GM23338 (cell line): ENCODE results near the gene CD7. TPM values are rescaled to one million over a fixed set of nuclear protein-coding genes. Genes with fewer than 3 reads are reported as not detected.
A peak's percentile ranks its signal among the peaks of the same experiment; 100 is the strongest.

Source experiments
- ATAC-seq: fragments of 200-7000 bp; cut with Tn5 transposase; 3 replicates; pipeline ENCODE4 v1.9.1; 2020
- DNase-seq: peaks from one replicate; pipeline ENCODE4 v3.0.0-alpha.2; 2015; ENCODE audit warnings: low spot score
- H2AFZ ChIP-seq: fragments of 200-600 bp; sonication (generic); 2 replicates; pipeline ENCODE4 v1.8.0; 2016; ENCODE audit warnings: antibody characterized with exemption, mild to moderate bottlenecking, moderate library complexity
- H3F3A ChIP-seq: fragments of 200-600 bp; sonication (generic); replicated peaks from 2 replicates; pipeline ENCODE4 v1.8.0; 2017; ENCODE audit warnings: antibody characterized with exemption, mixed run types, low read depth
- H3K27ac ChIP-seq: fragments of 200-600 bp; sonication (generic); 2 replicates; pipeline ENCODE4 v1.6.1; 2016; ENCODE audit warnings: low read depth
- H3K27me3 ChIP-seq: fragments of 200-600 bp; sonication (generic); 2 replicates; pipeline ENCODE4 v1.8.0; 2016; ENCODE audit warnings: mild to moderate bottlenecking, mixed run types, moderate library complexity; ENCODE audit not compliant: insufficient read depth
- H3K36me3 ChIP-seq: fragments of 200-600 bp; sonication (generic); 2 replicates; pipeline ENCODE4 v1.8.0; 2016; ENCODE audit warnings: mild to moderate bottlenecking; ENCODE audit not compliant: insufficient read depth
- H3K4me1 ChIP-seq: fragments of 200-600 bp; sonication (generic); 2 replicates; pipeline ENCODE4 v1.8.0; 2016; ENCODE audit warnings: mild to moderate bottlenecking, moderate library complexity; ENCODE audit not compliant: insufficient read depth
- H3K4me2 ChIP-seq: fragments of 200-600 bp; sonication (generic); 2 replicates; pipeline ENCODE4 v1.7.1; 2017; ENCODE audit warnings: mixed run types
- H3K4me3 ChIP-seq: fragments of 200-600 bp; sonication (generic); 2 replicates; pipeline ENCODE4 v1.6.1; 2016; ENCODE audit warnings: mixed run types
- H3K79me2 ChIP-seq: fragments of 200-600 bp; sonication (generic); replicated peaks from 2 replicates; pipeline ENCODE4 v1.8.0; 2017; ENCODE audit warnings: mild to moderate bottlenecking; ENCODE audit not compliant: insufficient read depth
- H3K9me2 ChIP-seq: fragments of 200-600 bp; sonication (generic); 2 replicates; pipeline ENCODE4 v1.8.0; 2017; ENCODE audit not compliant: insufficient read depth
- H4K20me1 ChIP-seq: fragments of 200-600 bp; sonication (generic); replicated peaks from 2 replicates; pipeline ENCODE4 v1.8.0; 2017; ENCODE audit warnings: mild to moderate bottlenecking; ENCODE audit not compliant: insufficient read depth
- H3K27ac Mint-ChIP-seq: 2 replicates; pipeline ENCODE4 v1.8.0; 2020; ENCODE audit warnings: inconsistent platforms, mild to moderate bottlenecking, moderate library complexity, mixed read lengths
- H3K27me3 Mint-ChIP-seq: 3 replicates; pipeline ENCODE4 v1.8.0; 2022; ENCODE audit warnings: low read depth, mild to moderate bottlenecking, moderate library complexity, mixed read lengths, inconsistent platforms; ENCODE audit not compliant: insufficient read depth, poor library complexity
- H3K36me3 Mint-ChIP-seq: 3 replicates; pipeline ENCODE4 v1.8.0; 2021; ENCODE audit warnings: low read depth, mild to moderate bottlenecking, inconsistent platforms, moderate library complexity, mixed read lengths
- H3K4me1 Mint-ChIP-seq: 3 replicates; pipeline ENCODE4 v1.8.0; 2020; ENCODE audit warnings: mild to moderate bottlenecking, inconsistent platforms, mixed read lengths
- H3K4me3 Mint-ChIP-seq: 3 replicates; pipeline ENCODE4 v1.8.0; 2021; ENCODE audit warnings: moderate library complexity, mild to moderate bottlenecking, inconsistent platforms, mixed read lengths
- H3K9me3 Mint-ChIP-seq: 3 replicates; pipeline ENCODE4 v1.8.0; 2020; ENCODE audit warnings: moderate library complexity, mild to moderate bottlenecking, inconsistent platforms, mixed read lengths
- CREB1 ChIP-seq: fragments of 250-450 bp; sonication (Bioruptor Pico); IDR thresholded peaks from 2 replicates; pipeline ENCODE4 v1.5.0; 2020; ENCODE audit warnings: low read depth, mild to moderate bottlenecking, moderate library complexity
- ETS1 ChIP-seq: IDR thresholded peaks from 2 replicates; pipeline ENCODE4 v1.6.1; 2016; ENCODE audit warnings: antibody characterized with exemption
- EZH2 ChIP-seq: fragments of 200-600 bp; sonication (generic); IDR thresholded peaks from one replicate; pipeline ENCODE4 v1.8.0; 2017; ENCODE audit warnings: antibody characterized with exemption, mild to moderate bottlenecking, low read depth; ENCODE audit not compliant: unreplicated experiment
- EZH2phosphoT487 ChIP-seq: fragments of 200-600 bp; sonication (generic); IDR thresholded peaks from one replicate; pipeline ENCODE4 v1.8.1; 2018; ENCODE audit warnings: antibody characterized with exemption; ENCODE audit not compliant: unreplicated experiment
- JUNB ChIP-seq: IDR thresholded peaks from one replicate; pipeline ENCODE4 v1.6.1; 2016; ENCODE audit warnings: antibody characterized with exemption; ENCODE audit not compliant: unreplicated experiment
- NANOG ChIP-seq: IDR thresholded peaks from 2 replicates; pipeline ENCODE4 v1.6.1; 2016; ENCODE audit warnings: antibody characterized with exemption, borderline replicate concordance
- POLR2AphosphoS5 ChIP-seq: IDR thresholded peaks from 2 replicates; pipeline ENCODE4 v1.6.1; 2016; ENCODE audit warnings: antibody characterized with exemption, low read depth
- REST ChIP-seq: IDR thresholded peaks from one replicate; pipeline ENCODE4 v1.6.1; 2018; ENCODE audit warnings: antibody characterized with exemption; ENCODE audit not compliant: unreplicated experiment
- ZNF114 ChIP-seq: fragments of 250-450 bp; sonication (Bioruptor Pico); IDR thresholded peaks from 2 replicates; pipeline ENCODE4 v1.5.0; 2020; ENCODE audit warnings: mild to moderate bottlenecking, moderate library complexity
- ZNF331 ChIP-seq: fragments of 250-450 bp; sonication (Bioruptor Pico); IDR thresholded peaks from 2 replicates; pipeline ENCODE4 v1.5.0; 2020; ENCODE audit warnings: low read depth, mild to moderate bottlenecking, moderate library complexity
- polyA plus RNA-seq: library from polyadenylated mRNA; unstranded; fragments of >200 nt; fragmentation: Nextera tagmentation; extraction: Ambion mirVana; gene quantifications from 2 replicates; pipeline ENCODE4 v1.2.1, GENCODE V29; 2016
- total RNA-seq: library from RNA; depleted of rRNA; stranded (reverse); fragments of >200 nt; shearing (Covaris generic); gene quantifications from 2 replicates; pipeline ENCODE4 v1.2.3, GENCODE V29; 2014
- TF ChIP-seq, protein P1 (sequence below): fragments of 250-450 bp; sonication (Bioruptor Pico); IDR thresholded peaks from 2 replicates; pipeline ENCODE4 v1.5.0; 2020; ENCODE audit warnings: mild to moderate bottlenecking, moderate library complexity

Gene CD7
- total and polyA plus RNA-seq, 2 experiments from 2014 or later: 0.42 to 0.44 TPM

- Mint-ChIP-seq H3K27ac (peak overlapping the region; percentile 91), H3K9me3 (no peaks in the 10 kb centered on the region; the same call in 2 of the 3 replicates), H3K4me3 (peak overlapping the region; percentile 95), H3K27me3 (peaks cover 14% of the 10 kb centered on the region), H3K4me1 (peaks cover 46% of the 10 kb centered on the region), H3K36me3 (peaks cover 42% of the 10 kb centered on the region)
- no peak overlapping the region for H2AFZ ChIP-seq
- peak overlapping the region; percentile 96 for H3K4me3 ChIP-seq
- H3K27ac ChIP-seq: peak overlapping the region; percentile 95
- TF ChIP-seq, protein P1, sequence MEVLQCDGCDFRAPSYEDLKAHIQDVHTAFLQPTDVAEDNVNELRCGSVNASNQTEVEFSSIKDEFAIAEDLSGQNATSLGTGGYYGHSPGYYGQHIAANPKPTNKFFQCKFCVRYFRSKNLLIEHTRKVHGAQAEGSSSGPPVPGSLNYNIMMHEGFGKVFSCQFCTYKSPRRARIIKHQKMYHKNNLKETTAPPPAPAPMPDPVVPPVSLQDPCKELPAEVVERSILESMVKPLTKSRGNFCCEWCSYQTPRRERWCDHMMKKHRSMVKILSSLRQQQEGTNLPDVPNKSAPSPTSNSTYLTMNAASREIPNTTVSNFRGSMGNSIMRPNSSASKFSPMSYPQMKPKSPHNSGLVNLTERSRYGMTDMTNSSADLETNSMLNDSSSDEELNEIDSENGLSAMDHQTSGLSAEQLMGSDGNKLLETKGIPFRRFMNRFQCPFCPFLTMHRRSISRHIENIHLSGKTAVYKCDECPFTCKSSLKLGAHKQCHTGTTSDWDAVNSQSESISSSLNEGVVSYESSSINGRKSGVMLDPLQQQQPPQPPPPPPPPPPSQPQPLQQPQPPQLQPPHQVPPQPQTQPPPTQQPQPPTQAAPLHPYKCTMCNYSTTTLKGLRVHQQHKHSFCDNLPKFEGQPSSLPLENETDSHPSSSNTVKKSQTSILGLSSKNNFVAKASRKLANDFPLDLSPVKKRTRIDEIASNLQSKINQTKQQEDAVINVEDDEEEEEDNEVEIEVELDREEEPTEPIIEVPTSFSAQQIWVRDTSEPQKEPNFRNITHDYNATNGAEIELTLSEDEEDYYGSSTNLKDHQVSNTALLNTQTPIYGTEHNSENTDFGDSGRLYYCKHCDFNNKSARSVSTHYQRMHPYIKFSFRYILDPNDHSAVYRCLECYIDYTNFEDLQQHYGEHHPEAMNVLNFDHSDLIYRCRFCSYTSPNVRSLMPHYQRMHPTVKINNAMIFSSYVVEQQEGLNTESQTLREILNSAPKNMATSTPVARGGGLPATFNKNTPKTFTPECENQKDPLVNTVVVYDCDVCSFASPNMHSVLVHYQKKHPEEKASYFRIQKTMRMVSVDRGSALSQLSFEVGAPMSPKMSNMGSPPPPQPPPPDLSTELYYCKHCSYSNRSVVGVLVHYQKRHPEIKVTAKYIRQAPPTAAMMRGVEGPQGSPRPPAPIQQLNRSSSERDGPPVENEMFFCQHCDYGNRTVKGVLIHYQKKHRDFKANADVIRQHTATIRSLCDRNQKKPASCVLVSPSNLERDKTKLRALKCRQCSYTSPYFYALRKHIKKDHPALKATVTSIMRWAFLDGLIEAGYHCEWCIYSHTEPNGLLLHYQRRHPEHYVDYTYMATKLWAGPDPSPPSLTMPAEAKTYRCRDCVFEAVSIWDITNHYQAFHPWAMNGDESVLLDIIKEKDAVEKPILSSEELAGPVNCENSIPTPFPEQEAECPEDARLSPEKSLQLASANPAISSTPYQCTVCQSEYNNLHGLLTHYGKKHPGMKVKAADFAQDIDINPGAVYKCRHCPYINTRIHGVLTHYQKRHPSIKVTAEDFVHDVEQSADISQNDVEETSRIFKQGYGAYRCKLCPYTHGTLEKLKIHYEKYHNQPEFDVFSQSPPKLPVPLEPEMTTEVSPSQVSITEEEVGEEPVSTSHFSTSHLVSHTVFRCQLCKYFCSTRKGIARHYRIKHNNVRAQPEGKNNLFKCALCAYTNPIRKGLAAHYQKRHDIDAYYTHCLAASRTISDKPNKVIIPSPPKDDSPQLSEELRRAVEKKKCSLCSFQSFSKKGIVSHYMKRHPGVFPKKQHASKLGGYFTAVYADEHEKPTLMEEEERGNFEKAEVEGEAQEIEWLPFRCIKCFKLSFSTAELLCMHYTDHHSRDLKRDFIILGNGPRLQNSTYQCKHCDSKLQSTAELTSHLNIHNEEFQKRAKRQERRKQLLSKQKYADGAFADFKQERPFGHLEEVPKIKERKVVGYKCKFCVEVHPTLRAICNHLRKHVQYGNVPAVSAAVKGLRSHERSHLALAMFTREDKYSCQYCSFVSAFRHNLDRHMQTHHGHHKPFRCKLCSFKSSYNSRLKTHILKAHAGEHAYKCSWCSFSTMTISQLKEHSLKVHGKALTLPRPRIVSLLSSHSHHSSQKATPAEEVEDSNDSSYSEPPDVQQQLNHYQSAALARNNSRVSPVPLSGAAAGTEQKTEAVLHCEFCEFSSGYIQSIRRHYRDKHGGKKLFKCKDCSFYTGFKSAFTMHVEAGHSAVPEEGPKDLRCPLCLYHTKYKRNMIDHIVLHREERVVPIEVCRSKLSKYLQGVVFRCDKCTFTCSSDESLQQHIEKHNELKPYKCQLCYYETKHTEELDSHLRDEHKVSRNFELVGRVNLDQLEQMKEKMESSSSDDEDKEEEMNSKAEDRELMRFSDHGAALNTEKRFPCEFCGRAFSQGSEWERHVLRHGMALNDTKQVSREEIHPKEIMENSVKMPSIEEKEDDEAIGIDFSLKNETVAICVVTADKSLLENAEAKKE: no peak
- TF ChIP-seq EZH2phosphoT487: no peak
- no peak for TF ChIP-seq JUNB
- TF ChIP-seq ETS1: no peak
- no peak for TF ChIP-seq ZNF114
- no peak for TF ChIP-seq CREB1
- TF ChIP-seq NANOG: no peak
- TF ChIP-seq ZNF331 (CRISPR knock-in tag): no peak
- no peak for TF ChIP-seq POLR2AphosphoS5
- TF ChIP-seq EZH2: no peak
- TF ChIP-seq REST: no peak
- H3K4me1 ChIP-seq: peaks cover 9% of the 10 kb centered on the region
- no peaks in the 10 kb centered on the region for H3K27me3 ChIP-seq
- H3K4me2 ChIP-seq: peak overlapping the region; percentile 97
- H3K36me3 ChIP-seq: no peaks in the 10 kb centered on the region
- peak; percentile 48 for DNase-seq
- 0 out of 2 replicates have a peak, but pooled peaks cover 6% of the 10 kb centered on the region for H3F3A ChIP-seq
- no peaks in the 10 kb centered on the region for H3K9me2 ChIP-seq
- peak; percentile 52 for ATAC-seq
- peaks cover 47% of the 10 kb centered on the region for H4K20me1 ChIP-seq
- H3K79me2 ChIP-seq: peaks cover 49% of the 10 kb centered on the region
Observed at GRCh38 chr17:82272495-82273326, 44.7 kb downstream of the CD7 start.
